HG03045 (cell line): ENCODE measurements around the gene CPZ.
"Not testable (repeated sequence)": the region's sequence is repeated elsewhere in the genome, so short reads cannot be mapped to it uniquely, and the experiment has no call there.

ENCODE experiments used
- ATAC-seq: cut with Tn5 transposase; IDR thresholded peaks from one replicate; pipeline ENCODE4 v1.9.1; 2021; ENCODE audit warnings: mild to moderate bottlenecking, moderate library complexity; ENCODE audit not compliant: unreplicated experiment

The CPZ gene

DNA sequence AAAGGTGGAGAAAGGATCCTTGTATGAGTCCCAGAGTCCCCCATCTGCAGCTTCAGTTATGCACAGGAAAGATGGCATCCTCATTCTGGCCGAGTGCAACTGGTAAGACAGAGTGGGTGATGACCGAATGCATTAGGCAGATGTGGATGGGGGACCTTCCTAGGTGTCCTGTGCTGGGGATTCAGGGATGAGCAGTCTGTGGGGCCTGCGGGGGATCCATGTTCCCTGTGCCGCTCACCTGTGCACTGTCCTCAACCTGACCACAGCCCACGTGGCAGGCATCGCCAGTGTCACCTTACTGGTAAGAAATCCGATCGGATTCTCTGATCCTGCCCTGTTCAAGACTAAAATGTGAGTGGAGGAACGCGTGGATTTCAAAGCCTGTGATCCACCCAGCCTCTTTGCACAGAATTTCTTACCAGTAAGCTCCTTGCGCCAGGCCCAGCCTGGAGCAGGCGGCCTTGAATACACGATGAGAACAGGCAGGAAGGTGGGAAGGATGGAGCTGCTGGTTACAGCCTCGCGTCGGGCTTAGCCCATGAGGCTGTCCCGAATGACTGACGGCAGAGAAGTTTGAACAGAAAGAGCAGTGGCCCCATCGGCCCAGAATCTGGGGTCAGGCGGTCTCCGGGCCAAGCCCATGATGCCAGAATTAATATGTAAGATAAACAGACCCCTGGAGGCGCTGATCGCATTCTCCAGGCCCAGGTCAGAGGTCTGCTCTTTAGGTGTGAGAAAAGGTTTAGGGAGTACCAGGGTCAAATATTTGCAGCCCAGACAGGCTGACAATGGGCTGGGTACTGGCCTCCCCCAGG is 56.5 kb downstream of the CPZ start:
- ATAC-seq, result no peak

DNA sequence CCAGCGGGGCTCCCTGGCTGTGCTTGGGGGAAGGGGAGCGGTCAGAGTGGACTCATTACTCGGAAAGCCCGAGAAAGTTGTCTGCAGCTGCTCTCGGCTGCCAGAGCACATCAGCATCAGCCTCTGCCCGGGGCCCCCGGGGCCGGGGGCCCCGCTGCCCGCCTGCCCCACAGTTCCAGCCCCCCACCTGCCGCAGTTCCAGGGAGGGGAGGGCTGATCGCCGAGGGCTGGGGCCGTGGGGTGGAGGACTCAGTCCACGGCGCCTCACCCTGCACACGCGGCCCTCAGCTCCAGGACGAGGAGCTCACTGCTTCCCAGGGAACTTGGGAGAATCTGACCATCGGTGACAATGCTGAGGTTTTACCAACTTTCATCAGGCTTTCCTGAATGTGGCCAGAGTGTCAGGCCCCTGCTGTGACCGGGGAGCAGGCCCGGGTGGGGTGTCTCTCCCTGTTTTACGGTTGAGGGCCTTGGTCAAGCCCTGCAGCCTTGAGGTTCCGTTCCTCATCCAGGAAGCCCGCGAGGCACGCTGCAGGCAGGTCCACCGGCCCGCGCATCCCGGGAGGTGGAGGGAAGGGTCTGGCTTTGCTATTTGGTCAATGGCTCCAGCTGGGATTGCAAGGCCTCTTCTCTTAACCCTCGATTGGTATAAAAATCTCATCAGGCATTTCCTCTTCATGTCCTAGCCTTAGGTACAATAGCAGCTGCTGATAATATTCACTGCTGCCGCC is 57.2 kb downstream of the CPZ start:
- ATAC-seq, result no peak

GRCh38 chr4:8651661-8652180 is 59.2 kb downstream of the CPZ start:
- no peak for ATAC-seq

- no peak for ATAC-seq
These were observed 59.9 kb downstream of the CPZ start for GRCh38 chr4:8652181-8653078.

DNA sequence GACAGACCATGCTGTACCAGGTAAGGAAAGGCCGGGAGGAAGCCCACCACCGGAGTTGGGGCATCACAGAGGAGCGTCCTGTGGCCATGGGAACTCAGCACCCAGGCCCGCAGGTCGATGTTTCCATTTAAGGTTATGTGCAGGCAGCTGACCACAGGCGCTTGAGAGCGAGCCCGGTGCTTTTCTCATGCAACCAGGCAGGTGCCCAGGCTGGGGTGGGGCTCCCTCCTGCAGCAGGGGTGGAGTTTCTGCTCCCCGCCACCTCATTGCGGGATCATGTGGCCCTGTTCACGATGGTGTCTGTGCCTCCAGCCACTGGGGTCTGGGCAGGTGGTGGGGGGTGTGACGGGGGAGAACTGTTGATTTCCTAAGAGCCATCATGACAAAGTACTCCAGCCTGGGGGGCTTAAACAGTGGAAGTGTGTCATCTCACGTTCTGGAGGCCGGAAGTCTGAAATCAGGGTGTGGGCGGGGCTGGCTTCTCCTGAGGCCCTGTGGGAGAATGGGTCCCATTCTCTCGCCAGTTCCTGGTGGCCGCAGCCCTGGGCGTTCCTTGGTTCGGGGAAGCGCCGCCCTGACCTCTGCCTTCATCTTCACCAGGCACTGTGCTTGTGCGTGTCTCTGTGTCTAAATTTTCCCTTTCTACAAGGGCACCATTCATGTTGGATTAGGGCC is 60.9 kb downstream of the CPZ start:
- ATAC-seq, result no peak

DNA sequence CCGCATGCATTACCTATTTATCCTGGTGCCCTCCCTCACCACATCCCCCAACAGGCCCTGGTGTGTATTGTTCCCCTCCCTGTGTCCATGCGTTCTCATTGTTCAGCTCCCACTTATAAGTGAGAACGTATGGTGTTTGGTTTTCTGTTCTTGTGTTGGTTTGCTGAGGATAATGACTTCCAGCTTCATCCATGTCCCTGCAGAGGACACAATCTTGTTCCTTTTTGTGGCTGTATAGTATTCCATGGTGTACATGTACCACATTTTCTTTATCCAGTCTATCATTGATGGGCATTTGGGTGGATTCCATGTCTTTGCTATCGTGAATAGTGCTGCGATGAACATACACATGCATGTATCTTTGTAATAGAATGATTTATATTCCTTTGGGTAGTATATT is 61.6 kb downstream of the CPZ start:
- ATAC-seq, result not testable (repeated sequence)

DNA sequence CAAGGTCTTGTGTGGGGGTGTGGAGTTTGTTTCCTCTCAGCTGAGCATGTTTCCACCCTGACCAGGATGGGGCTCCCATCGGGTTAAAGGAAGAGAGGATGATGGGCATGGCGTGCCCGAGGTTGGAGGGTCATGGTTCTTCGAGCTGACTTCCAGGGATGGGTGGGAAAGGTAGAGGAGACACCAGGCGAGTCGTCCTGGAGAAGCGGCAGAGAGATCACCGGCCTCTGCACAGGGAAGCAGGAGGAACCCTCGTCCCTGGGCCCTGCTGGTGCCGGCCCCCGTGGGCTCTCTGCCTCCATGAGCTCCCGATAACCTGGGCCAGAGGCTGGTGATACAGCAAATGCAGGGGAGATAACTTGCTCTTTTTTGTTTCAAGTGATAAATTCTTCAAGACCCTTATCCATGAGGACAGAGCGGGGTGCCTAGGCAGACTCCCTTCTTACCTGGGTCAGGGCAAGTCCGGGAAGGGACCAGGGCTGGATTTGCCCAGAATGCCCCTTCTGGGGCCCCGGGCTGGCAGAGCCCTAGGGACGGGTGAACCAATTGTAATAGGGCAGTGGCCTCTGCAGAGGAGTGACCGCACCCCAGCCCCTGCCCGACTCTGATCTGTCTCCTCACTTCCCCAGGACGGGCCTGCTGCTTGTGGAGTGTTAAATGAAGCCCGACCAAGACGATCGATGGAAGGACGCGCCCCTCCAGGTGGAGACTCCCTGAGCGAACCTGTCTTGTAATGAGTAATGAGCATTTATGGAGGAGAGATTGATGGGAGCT is 63.0 kb downstream of the CPZ start:
- no peak for ATAC-seq

GRCh38 chr4:8656185-8656517 is 63.6 kb downstream of the CPZ start:
- ATAC-seq, result no peak

- no peak for ATAC-seq
These were observed 64.3 kb downstream of the CPZ start for GRCh38 chr4:8656711-8657380.

DNA sequence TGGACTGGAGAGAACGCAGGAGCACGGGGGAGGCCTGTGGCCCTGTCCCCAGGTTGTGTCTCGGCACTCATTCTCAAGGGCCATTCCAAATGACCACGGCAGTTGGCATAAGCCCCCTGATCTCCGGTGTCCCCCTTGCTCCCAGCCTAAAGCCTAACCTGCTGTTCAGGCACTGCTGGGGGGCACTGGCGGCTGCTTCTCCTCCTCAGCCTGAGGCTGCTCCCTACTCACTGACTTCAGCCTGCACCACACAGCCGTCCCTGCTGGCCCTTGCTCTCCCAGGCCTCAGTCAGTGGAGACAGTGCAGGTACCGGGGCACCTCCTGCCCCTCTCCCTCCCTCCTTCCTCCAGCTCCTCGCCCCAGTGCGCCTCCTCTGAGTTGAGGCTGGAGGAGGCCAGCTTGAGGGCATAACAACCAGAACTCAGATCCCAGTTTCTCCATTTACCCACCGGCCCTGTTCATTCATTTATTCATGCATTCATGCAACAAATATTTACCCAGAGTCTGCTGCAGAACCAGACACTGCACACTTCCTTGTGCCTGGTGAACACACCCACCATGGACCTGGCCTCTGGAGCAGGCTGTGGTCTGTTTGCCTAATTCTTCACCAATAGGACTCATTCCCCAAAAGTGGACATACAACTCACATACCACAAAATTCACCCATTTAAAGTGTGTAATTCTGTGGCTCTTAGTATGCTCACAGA is 65.0 kb downstream of the CPZ start:
- ATAC-seq, result no peak

- no peak for ATAC-seq
These were observed 70.2 kb downstream of the CPZ start for GRCh38 chr4:8662776-8663175.

DNA sequence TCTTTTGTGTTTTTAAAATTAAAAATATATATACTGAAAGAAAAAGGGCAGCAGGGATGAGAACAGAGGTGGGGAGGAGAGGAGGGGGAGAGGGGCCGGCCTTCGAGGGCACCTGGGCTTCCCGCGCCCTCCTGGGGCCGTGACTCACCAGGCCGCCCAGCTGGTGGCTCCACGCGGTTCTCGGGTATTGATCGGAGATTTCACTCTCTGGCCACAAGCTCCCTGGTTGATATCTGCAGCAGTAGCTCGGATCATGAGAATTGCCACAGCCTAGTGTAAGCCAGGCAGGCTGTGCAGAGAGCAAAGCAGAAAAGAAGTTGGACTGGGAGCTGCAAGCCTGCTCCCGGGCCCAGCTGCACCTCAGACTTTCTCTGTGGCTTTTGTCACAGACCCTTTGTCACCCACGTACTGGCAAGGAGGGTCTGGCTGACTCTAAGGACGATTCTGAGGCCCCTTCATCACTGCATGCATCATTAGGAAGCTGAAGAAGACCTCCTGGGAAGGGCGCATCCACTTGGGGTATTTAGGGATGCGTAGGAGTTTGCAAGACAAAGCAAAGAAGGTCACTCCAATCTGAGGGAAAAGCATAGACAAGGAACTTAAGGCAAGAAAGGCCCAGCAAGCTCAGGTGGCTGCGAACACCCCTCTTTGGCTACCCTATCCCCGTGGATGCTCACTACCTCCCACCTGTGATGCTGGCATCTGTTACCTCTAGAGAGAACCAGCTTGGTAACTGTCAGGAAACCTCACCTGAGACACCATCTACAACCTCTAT is 71.7 kb downstream of the CPZ start:
- no peak for ATAC-seq

DNA sequence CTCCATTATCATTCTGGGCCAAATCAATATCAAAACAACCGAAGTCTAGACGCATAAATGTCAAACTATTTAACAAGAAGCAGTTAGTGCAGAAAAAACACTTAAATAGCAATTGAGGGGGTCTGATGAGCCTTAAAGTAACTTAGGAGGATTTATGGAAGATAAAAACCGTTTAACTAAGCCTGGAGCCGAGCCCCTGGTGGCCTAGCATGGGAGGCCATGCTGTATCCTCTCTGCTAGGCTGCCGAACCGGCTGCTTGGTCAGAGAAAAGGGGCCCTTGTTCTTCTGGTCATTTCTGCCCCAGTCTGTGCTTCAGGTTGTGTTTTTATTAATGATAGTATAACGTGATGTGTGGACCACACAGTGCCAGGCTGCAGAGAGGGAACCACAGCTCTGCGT is 72.4 kb downstream of the CPZ start:
- ATAC-seq, result no peak

DNA sequence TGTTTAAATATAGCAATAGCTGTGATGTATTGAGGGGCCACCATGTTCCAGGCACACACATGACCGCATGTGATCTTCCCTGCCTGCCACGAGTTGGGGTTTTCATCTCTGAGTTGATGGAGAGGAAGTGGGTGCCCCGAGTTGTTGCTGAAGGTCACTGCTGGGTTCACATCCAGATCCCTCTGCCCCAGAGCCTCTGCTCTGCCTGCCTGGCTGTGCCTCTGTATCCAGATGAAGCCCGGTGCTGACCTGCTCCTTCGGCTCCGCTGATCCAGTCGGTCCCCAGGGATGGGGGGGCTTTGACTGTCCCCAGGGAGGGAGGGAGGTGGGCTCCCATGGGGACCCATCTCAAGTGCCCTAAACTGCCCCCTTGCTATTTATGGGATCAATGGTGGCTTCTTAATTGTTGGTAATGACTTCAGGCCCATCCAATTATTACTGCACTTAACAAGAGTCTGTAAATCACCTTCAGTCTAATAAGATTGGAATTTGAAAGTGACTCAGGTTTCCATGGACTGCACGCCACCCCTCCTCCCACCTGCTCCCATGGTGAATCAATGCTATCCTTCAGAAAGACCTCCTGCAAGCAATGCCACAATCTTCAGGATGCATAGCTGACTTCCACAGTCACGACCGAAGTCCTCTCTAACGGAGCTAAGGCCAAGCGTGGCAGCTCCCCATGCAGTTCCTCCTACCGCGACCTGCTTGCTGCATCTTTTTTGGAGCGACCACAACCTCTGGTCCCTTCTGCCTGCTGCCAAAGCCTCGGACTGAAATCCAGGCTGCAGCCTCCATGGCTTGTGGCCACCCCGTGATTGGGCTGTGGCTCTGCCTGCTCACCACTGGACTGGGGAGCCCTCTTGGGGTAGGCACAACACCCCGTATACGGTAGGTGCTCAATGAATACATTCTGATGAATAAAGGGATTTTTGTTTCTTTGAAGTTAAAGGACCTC is 73.1 kb downstream of the CPZ start:
- no peak for ATAC-seq

GRCh38 chr4:8666581-8666980 is 74.0 kb downstream of the CPZ start:
- ATAC-seq, result no peak
